ENCODE measurements around the gene IZUMO1R.
"Not testable (repeated sequence)": the region's sequence is repeated elsewhere in the genome, so short reads cannot be mapped to it uniquely, and the experiment has no call there.

GRCh38 chr11:94278207-94278606 lies 26.2 kb upstream of the IZUMO1R start:
- TF ChIP-seq CTCF (conservative IDR thresholded peaks at IDR 0.05); EZH2 (IDR thresholded peaks at IDR 0.05; ENCODE audit: low read depth): not testable (repeated sequence)
